Measurements from ENCODE around the gene EIPR1. TPM values are rescaled to one million over a fixed set of nuclear protein-coding genes. Genes with fewer than 3 reads are reported as not detected.

EIPR1 gene
- total and polyA plus RNA-seq, 10 of the 15 experiments (the other 5 are each of a cell fraction or from before 2014, with no cell fraction given), result 23.6 to 61.2 (median 42.2) TPM

GRCh38 chr2:3208591-3208990 is 169.0 kb downstream of the EIPR1 start (continued):
- TF ChIP-seq IRF5 (IDR thresholded peaks at IDR 0.05; ENCODE audit: borderline replicate concordance) (no peak), STAT1 (conservative IDR thresholded peaks at IDR 0.05) (no peak), ATF7 (IDR thresholded peaks at IDR 0.05; ENCODE audit: low read depth) (no peak), SRF (IDR thresholded peaks at IDR 0.05; ENCODE audit: low read depth in 2 of 2, low read length in 2 of 2) (no peak), REST (IDR thresholded peaks at IDR 0.05; ENCODE audit: low read depth, low read length) (no peak), ZNF274 (IDR thresholded peaks at IDR 0.05; ENCODE audit: insufficient read depth, insufficient read length) (no peak), NR2C2 (IDR thresholded peaks at IDR 0.05; ENCODE audit: borderline replicate concordance, control insufficient read depth, insufficient read length, low read depth) (no peak), CREM (IDR thresholded peaks at IDR 0.05; ENCODE audit: low read depth) (no peak), USF1 (IDR thresholded peaks at IDR 0.05; ENCODE audit: borderline replicate concordance, extremely low read length, insufficient read depth, low read depth, low read length) (no peak), TCF12 (IDR thresholded peaks at IDR 0.05; ENCODE audit: low read depth, low read length) (no peak)
